ENCODE results near the gene VMP1.
"Not testable (repeated sequence)": the region's sequence is repeated elsewhere in the genome, so short reads cannot be mapped to it uniquely, and the experiment has no call there.

Gene VMP1

DNA sequence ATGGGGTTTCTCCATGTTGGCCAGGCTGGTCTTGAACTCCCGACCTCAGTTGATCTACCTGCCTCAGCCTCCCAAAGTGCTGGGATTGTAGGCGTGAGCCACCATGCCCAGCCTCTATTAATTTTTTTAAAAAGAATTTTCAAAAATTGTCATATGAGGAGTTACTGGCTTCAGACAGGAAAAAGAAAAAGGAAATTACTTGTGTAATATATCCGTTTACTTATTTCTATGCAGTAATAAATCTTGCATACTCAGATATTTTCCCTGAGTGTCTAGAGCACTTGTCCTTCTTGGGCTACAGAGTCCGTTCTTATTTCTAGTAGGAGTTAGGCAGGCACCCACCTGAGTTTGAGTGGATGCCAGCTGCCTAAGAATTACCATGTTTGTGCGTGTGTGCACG, 85.8 kb downstream of the VMP1 start:
- TF ChIP-seq CTCF (conservative IDR thresholded peaks at IDR 0.05; ENCODE audit: low read length), result no peak
- no peak for DNase-seq (ENCODE audit: low read depth)
- no peak overlapping the region for H3K4me3 ChIP-seq (ENCODE audit: low read length)

- DNase-seq (ENCODE audit: low read depth), result no peak
- TF ChIP-seq CTCF (conservative IDR thresholded peaks at IDR 0.05; ENCODE audit: low read length), result no peak
- no peak overlapping the region for H3K4me3 ChIP-seq (ENCODE audit: low read length)
Measured at GRCh38 chr17:59796138-59796537, 88.7 kb downstream of the VMP1 start.

DNA sequence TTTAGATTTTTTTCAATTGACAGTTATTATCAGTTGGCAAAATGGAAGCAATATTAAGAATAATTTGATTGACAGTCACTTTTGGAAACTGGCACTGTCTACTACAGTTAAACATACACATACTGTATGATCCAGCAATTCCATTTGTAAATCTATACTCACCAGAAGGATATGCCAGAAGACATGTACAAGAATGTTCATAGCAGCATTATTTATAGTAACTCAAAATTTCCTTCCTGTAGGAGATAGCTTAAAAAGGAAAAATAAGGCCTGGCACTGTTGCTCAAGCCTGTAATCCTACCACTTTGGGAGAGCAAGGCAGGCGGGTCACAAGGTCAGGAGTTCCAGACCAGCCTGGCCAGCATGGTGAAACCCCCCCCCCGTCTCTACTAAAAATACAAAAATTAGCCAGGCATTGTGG, 89.3 kb downstream of the VMP1 start:
- DNase-seq (ENCODE audit: low read depth), result no peak
- no peak overlapping the region for H3K4me3 ChIP-seq (ENCODE audit: low read length)
- no peak for TF ChIP-seq CTCF (conservative IDR thresholded peaks at IDR 0.05; ENCODE audit: low read length)

- no peak for DNase-seq (ENCODE audit: low read depth)
- no peak overlapping the region for H3K4me3 ChIP-seq (ENCODE audit: low read length)
- TF ChIP-seq CTCF (conservative IDR thresholded peaks at IDR 0.05; ENCODE audit: low read length), result no peak
Measured at GRCh38 chr17:59798111-59798510, 90.7 kb downstream of the VMP1 start.

DNA sequence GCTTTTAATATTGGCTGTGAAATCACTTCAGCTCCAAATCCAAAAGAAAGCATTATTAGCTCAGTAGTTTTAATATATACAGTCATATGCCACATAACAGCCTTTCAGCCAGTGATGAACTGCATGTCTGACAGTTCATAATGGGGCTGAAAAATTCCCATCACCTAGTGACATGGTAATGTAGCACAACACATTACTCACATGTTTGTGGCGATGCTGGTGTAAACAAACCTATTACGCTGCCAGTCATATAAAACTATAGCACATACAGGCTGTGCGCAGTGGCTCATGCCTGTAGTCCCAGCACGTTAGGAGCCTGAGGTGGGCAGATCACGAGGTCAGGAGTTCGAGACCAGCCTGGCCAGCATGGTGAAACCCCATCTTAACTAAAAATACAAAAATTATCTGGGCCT, 93.1 kb downstream of the VMP1 start:
- no peak for TF ChIP-seq CTCF (conservative IDR thresholded peaks at IDR 0.05; ENCODE audit: low read length)
- peak; percentile 28 for DNase-seq (ENCODE audit: low read depth)
- no peak overlapping the region for H3K4me3 ChIP-seq (ENCODE audit: low read length)

GRCh38 chr17:59802160-59802559, 94.7 kb downstream of the VMP1 start:
- TF ChIP-seq CTCF (conservative IDR thresholded peaks at IDR 0.05; ENCODE audit: low read length), result no peak
- DNase-seq (ENCODE audit: low read depth), result no peak

DNA sequence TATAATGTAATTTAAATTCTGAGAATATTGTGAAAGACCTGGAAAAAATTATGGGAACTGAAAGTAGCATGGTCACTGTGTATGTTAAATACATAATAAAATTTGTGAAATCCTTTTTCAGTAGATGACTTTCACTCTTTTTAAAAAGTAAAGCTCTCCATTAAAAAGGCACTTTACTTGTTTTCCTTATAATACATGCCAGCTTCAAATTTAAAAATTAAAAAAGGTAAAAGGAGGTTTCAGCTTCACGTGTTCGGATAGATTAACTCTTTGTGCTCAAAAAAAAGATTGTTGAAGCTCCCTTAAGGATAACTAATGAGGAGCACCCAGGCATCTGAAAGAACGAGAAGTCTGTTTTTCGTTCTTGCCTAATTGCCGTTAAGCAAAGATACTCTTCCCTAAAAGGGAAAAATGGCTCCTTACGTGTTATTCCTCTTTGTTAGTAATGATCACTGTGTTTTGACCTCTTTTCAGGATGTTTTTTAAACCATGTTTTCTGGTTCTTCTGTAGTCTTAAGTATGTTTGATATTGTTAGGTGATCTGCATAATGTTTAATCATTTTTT, 97.5 kb downstream of the VMP1 start:
- no peak for TF ChIP-seq CTCF (conservative IDR thresholded peaks at IDR 0.05; ENCODE audit: low read length)
- peak; percentile 49 for DNase-seq (ENCODE audit: low read depth)
- H3K4me3 ChIP-seq (ENCODE audit: low read length), result peak overlapping the region; percentile 19; the same call in 1 of the 2 replicates

More at GRCh38 chr17:59802160-59802559, 94.7 kb downstream of the VMP1 start:
- H3K4me3 ChIP-seq (ENCODE audit: low read length), result no peak overlapping the region

- not testable (repeated sequence) for H3K4me3 ChIP-seq (ENCODE audit: low read length); DNase-seq (ENCODE audit: low read depth)
Measured at GRCh38 chr17:59806322-59806721, 98.9 kb downstream of the VMP1 start.
